Cardiac fibroblast (primary cell): Measurements from ENCODE around the gene ODAD4.

ENCODE experiments used
- DNase-seq, 2 donors: peaks; one replicate each; pipeline versions ENCODE4 v3.0.0 to v3.0.0-alpha.2; 2010; ENCODE audit warnings: low read depth in 2 of 2
- H3K4me3 ChIP-seq, 2 donors: replicated peaks in 1 of 2; 1 replicate in 1 of 2; 2 replicates in 1 of 2; pipeline ENCODE4 v1.5.1; 2011; ENCODE audit warnings: low read depth in 2 of 2, low read length in 2 of 2, mild to moderate bottlenecking in 2 of 2, moderate library complexity in 1 of 2
- CTCF ChIP-seq: IDR thresholded peaks from one replicate; pipeline ENCODE4 v1.5.1; 2011; ENCODE audit warnings: low read depth, mild to moderate bottlenecking, low read length, inconsistent platforms

The ODAD4 gene

GRCh38 chr17:41966463-41967140 lies 36.2 kb downstream of the ODAD4 start, which contains the start of gene CNP:
Gene CNP, plus strand, starts transcription at chr17:41966795. Its CDS starts 90 bp downstream, at chr17:41966885.
- no peak for TF ChIP-seq CTCF
- peak; percentile 91 to 95 for DNase-seq
- H3K4me3 ChIP-seq: peak within 1 kb of the TSS; percentile 85 to 92

GRCh38 chr17:41967141-41967920 lies 36.9 kb downstream of the ODAD4 start:
- peak; percentile 27 to 30 for DNase-seq
- TF ChIP-seq CTCF: no peak
- peak overlapping the region; percentile 85 to 92 for H3K4me3 ChIP-seq

GRCh38 chr17:41967921-41968578 lies 37.6 kb downstream of the ODAD4 start:
- DNase-seq: no peak
- H3K4me3 ChIP-seq: peak overlapping the region; percentile 85 to 92

DNA sequence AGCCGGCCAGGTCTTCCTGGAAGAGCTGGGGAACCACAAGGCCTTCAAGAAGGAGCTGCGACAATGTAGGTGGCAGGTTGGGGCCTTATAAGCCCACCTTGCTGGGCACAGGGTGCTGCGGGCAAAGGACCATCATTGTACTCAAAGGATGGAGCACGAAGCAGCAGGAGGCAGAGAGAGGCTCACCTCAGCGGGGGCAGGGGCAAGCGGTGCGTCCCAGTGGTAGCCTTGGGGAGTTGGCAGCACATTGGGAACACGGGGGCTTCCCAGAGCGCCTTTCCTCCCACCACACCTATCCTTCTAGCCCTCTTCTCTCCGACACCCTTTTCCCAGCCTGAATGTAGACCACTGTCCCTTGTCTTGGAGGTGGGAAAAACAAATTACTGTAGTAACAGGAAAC lies 38.3 kb downstream of the ODAD4 start:
- DNase-seq: no peak
- no peak for TF ChIP-seq CTCF
- H3K4me3 ChIP-seq: no peak overlapping the region

More at GRCh38 chr17:41967921-41968578, 37.6 kb downstream of the ODAD4 start:
- no peak for TF ChIP-seq CTCF

GRCh38 chr17:41970901-41971331 lies 40.5 kb downstream of the ODAD4 start:
- no peak overlapping the region for H3K4me3 ChIP-seq
- no peak for DNase-seq
- no peak for TF ChIP-seq CTCF

DNA sequence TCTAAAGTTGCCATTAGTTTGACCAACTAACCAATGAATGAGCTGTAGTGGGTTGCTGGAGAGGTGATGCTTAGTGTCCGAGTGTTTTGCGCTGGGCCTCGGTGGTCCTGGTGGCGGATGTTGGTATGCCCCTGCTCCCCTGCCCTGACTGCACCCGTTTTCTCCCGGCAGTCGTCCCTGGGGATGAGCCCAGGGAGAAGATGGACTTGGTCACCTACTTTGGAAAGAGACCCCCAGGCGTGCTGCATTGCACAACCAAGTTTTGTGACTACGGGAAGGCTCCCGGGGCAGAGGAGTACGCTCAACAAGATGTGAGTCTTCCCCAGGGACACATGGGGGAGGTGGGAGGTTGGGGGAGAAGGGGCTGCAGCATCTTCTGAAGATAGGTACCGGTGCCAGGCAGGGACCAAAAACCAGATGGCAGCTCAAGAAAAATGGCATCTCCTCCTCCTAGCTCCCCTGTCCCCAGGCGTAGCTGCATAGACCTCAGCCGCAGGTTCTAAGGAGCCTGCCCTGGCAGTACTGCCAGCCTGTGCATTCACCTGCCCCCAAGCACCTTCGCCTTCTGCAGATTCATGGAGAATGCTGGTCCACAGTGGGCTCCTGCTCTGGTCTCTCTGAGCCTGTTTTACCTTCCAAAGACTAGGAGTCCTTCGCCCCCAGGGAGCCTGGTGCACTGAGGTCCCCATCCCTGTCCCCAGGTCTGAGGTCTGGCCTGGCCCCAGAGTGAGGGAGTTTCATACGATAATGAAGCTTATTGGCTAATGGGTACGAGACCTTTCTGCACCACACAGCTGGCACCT lies 41.5 kb downstream of the ODAD4 start:
- no peak for TF ChIP-seq CTCF
- DNase-seq: no peak
- H3K4me3 ChIP-seq: no peak overlapping the region
